OCI-LY7 (cell line): ENCODE results near the gene DYNLT2B. TPM values are rescaled to one million over a fixed set of nuclear protein-coding genes. Genes with fewer than 3 reads are reported as not detected.
"Not testable (repeated sequence)": the region's sequence is repeated elsewhere in the genome, so short reads cannot be mapped to it uniquely, and the experiment has no call there.

Experiments
- BruUV-seq: library from RNA; stranded (reverse); fragments of 400-500 nt; replicated peaks from 2 replicates; lab custom pipeline; 2021; lab: Mats Ljungman, UMichigan
- CTCF ChIA-PET: fragments of 300-600 bp; sonication (Branson Sonifier 250); formaldehyde crosslinking; loops from one replicate; lab custom pipeline; 2022; ENCODE audit warnings: antibody characterized with exemption; ENCODE audit not compliant: unreplicated experiment; lab: Charles Lee
- POLR2A ChIA-PET: fragments of 300-600 bp; sonication (Branson Sonifier 250); formaldehyde crosslinking; loops from one replicate; lab custom pipeline; 2022; ENCODE audit warnings: antibody characterized with exemption; lab: Charles Lee
- DNase-seq: peaks from one replicate; pipeline ENCODE4 v3.0.0-alpha.2; 2015; ENCODE audit warnings: low spot score
- H2AFZ ChIP-seq: fragments of 200-600 bp; sonication (generic), shearing (Covaris generic); 2 replicates; pipeline ENCODE4 v1.6.1; 2014; ENCODE audit warnings: mild to moderate bottlenecking, antibody characterized with exemption, low read length, moderate library complexity
- H3K27ac ChIP-seq: fragments of 200-600 bp; sonication (generic); 2 replicates; pipeline ENCODE4 v1.5.1; 2014; ENCODE audit warnings: mixed run types, low read depth, mild to moderate bottlenecking, moderate library complexity, low read length, inconsistent platforms; ENCODE audit not compliant: poor library complexity, severe bottlenecking
- H3K36me3 ChIP-seq: fragments of 200-600 bp; sonication (generic); 2 replicates; pipeline ENCODE4 v1.6.1; 2014; ENCODE audit warnings: mild to moderate bottlenecking, antibody characterized with exemption, low read length, moderate library complexity, mixed read lengths; ENCODE audit not compliant: insufficient read depth
- H3K4me1 ChIP-seq: fragments of 200-600 bp; sonication (generic); 2 replicates; pipeline ENCODE4 v1.5.1; 2014; ENCODE audit warnings: mild to moderate bottlenecking, low read length; ENCODE audit not compliant: insufficient read depth, poor library complexity, severe bottlenecking
- H3K4me2 ChIP-seq: fragments of 200-600 bp; sonication (generic); 2 replicates; pipeline ENCODE4 v1.6.1; 2014; ENCODE audit warnings: mild to moderate bottlenecking, low read length
- H3K4me3 ChIP-seq: fragments of 200-600 bp; sonication (generic); 2 replicates; pipeline ENCODE4 v1.5.1; 2014; ENCODE audit warnings: mild to moderate bottlenecking, low read depth, low read length; ENCODE audit not compliant: poor library complexity, severe bottlenecking
- H3K79me2 ChIP-seq: fragments of 200-600 bp; sonication (generic); 2 replicates; pipeline ENCODE4 v1.6.1; 2016; ENCODE audit warnings: low read depth, mild to moderate bottlenecking, low read length, moderate library complexity, mixed read lengths; ENCODE audit not compliant: insufficient read depth
- H3K9me2 ChIP-seq: fragments of 200-600 bp; sonication (generic); 2 replicates; pipeline ENCODE4 v1.6.1; 2016; ENCODE audit warnings: mild to moderate bottlenecking, low read length, mixed read lengths; ENCODE audit not compliant: insufficient read depth
- H3K9me3 ChIP-seq: fragments of 200-600 bp; sonication (generic); 2 replicates; pipeline ENCODE4 v1.6.1; 2014; ENCODE audit warnings: mild to moderate bottlenecking, mixed run types, low read length, mixed read lengths
- H4K20me1 ChIP-seq: fragments of 200-600 bp; sonication (generic); 2 replicates; pipeline ENCODE4 v1.6.1; 2014; ENCODE audit warnings: mild to moderate bottlenecking, antibody characterized with exemption, low read length, moderate library complexity, mixed read lengths; ENCODE audit not compliant: insufficient read depth
- CTCF ChIP-seq: fragments of 200-600 bp; sonication (generic); conservative IDR thresholded peaks from 2 replicates; pipeline ENCODE4 v1.5.1; 2014; ENCODE audit warnings: mild to moderate bottlenecking, antibody characterized with exemption, low read length, moderate library complexity, mixed read lengths
- EZH2phosphoT487 ChIP-seq: fragments of 200-600 bp; sonication (generic); IDR thresholded peaks from 2 replicates; pipeline ENCODE4 v1.6.1; 2018; ENCODE audit warnings: low read depth, borderline replicate concordance, mild to moderate bottlenecking, mixed run types, antibody characterized with exemption, low read length, moderate library complexity, mixed read lengths
- intact Hi-C: fragments of 100-400 bp; cut with micrococcal nuclease; formaldehyde crosslinking; loops from one replicate; pipeline ENCODE4 v1.10.0; 2022; ENCODE audit not compliant: unreplicated experiment
- total RNA-seq, 2 experiments: library from RNA; depleted of rRNA in 1 of 2; stranded (reverse); fragments of >200 nt in 1 of 2; shearing (Covaris generic) in 1 of 2; gene quantifications; 2 replicates each; pipeline ENCODE4 v1.2.3, GENCODE V29; 2014 to 2022

Gene DYNLT2B
- total RNA-seq, 2 experiments from 2014 or later: 17.9 to 21.5 TPM

GRCh38 chr3:196315821-196316220 lies 2.2 kb downstream of the DYNLT2B start:
- Histone ChIP-seq H4K20me1 (no peaks in the 10 kb centered on the region), H3K79me2 (peaks cover 6% of the 10 kb centered on the region; the same call in 1 of the 2 replicates), H3K9me2 (no peaks in the 10 kb centered on the region), H3K4me1 (peaks cover 5% of the 10 kb centered on the region), H3K36me3 (0 out of 2 replicates have a peak, but pooled peaks cover 3% of the 10 kb centered on the region), H3K27ac (no peak overlapping the region), H3K4me2 (no peak overlapping the region), H3K9me3 (no peaks in the 10 kb centered on the region), H3K4me3 (no peak overlapping the region), H2AFZ (no peak overlapping the region)
- POLR2A ChIA-PET: interaction anchor here (0.6 to 1.7 kb wide), 5 partner anchors 8 to 165 kb away, joined by 3 to 6 read pairs (median 4); no protein-coding TSS in a partner anchor
- intact Hi-C loops: loop anchor here (5.0 kb wide), 1 partner anchor 186 kb away; the partner anchor contains the start of gene RNF168
- TF ChIP-seq CTCF (no peak), EZH2phosphoT487 (no peak)
- no TSS peak for BruUV-seq
- DNase-seq: no peak
- CTCF ChIA-PET: no interaction called here

- peaks cover 5% of the 10 kb centered on the region for H3K4me1 ChIP-seq
- H3K79me2 ChIP-seq: peaks cover 6% of the 10 kb centered on the region; the same call in 1 of the 2 replicates
- H3K9me3 ChIP-seq: no peaks in the 10 kb centered on the region
- no TSS peak for BruUV-seq
- no peaks in the 10 kb centered on the region for H3K9me2 ChIP-seq
- DNase-seq: no peak
- intact Hi-C loops: no loop called here
- TF ChIP-seq EZH2phosphoT487: no peak
- TF ChIP-seq CTCF: no peak
- H3K36me3 ChIP-seq: 0 out of 2 replicates have a peak, but pooled peaks cover 3% of the 10 kb centered on the region
- H3K4me3 ChIP-seq: no peak overlapping the region
- no peak overlapping the region for H2AFZ ChIP-seq
- no peaks in the 10 kb centered on the region for H4K20me1 ChIP-seq
- POLR2A ChIA-PET: interaction anchor here (1.0 to 1.7 kb wide), 2 partner anchors 10 to 46 kb away, joined by 3 to 6 read pairs; no protein-coding TSS in a partner anchor
- H3K4me2 ChIP-seq: no peak overlapping the region
- H3K27ac ChIP-seq: no peak overlapping the region
- CTCF ChIA-PET: no interaction called here
Measured at GRCh38 chr3:196314597-196314996, 3.4 kb downstream of the DYNLT2B start.

- H3K27ac ChIP-seq, H3K4me3 ChIP-seq, H3K9me2 ChIP-seq, H3K4me1 ChIP-seq, H4K20me1 ChIP-seq, H3K4me2 ChIP-seq, intact Hi-C loops, CTCF ChIA-PET, H3K36me3 ChIP-seq, POLR2A ChIA-PET, H2AFZ ChIP-seq, DNase-seq, H3K9me3 ChIP-seq, BruUV-seq, H3K79me2 ChIP-seq: not testable (repeated sequence)
Measured at GRCh38 chr3:196314086-196314485, 4.0 kb downstream of the DYNLT2B start.

- POLR2A ChIA-PET, BruUV-seq, intact Hi-C loops: not testable (repeated sequence)
Measured at GRCh38 chr3:196302960-196303359, 15.1 kb downstream of the DYNLT2B start.

GRCh38 chr3:196302551-196302950 lies 15.5 kb downstream of the DYNLT2B start:
- H3K9me2 ChIP-seq, H3K27ac ChIP-seq, BruUV-seq, H3K36me3 ChIP-seq, H4K20me1 ChIP-seq, H3K79me2 ChIP-seq, POLR2A ChIA-PET, intact Hi-C loops, H3K9me3 ChIP-seq, H2AFZ ChIP-seq, DNase-seq, CTCF ChIA-PET, H3K4me2 ChIP-seq, H3K4me1 ChIP-seq, H3K4me3 ChIP-seq: not testable (repeated sequence)

More at GRCh38 chr3:196302960-196303359, 15.1 kb downstream of the DYNLT2B start:
- H3K9me3 ChIP-seq, H3K27ac ChIP-seq, H3K4me3 ChIP-seq, CTCF ChIA-PET, H3K9me2 ChIP-seq, H4K20me1 ChIP-seq, H3K4me1 ChIP-seq, DNase-seq, H2AFZ ChIP-seq, H3K36me3 ChIP-seq, H3K79me2 ChIP-seq, H3K4me2 ChIP-seq: not testable (repeated sequence)
